Activated T-cell treated with anti-CD3 and anti-CD28 coated beads for 4 hours (primary cell): ENCODE data around the gene RSRC1.
"Not testable (repeated sequence)": the region's sequence is repeated elsewhere in the genome, so short reads cannot be mapped to it uniquely, and the experiment has no call there.

Source experiments
- DNase-seq: peaks from one replicate; pipeline ENCODE4 v3.0.0-alpha.2; 2020

Gene RSRC1

DNA sequence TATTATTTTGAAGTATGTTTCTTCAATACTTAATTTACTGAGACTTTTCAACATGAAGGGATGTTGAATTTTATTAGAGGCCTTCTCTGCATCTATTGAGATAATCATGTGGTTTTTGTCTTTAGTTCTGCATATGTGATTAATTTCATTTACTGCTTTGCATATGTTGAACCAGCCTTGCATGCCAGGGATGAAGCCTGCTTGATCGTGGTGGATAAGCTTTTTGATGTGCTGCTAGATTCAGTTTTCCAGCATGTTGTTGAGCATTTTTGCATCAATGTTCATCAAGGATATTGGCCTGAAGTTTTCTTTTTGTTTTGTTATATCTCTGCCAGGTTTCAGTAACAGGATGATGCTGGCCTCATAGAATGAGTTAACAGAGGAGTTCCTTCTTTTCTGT lies 134.4 kb downstream of the RSRC1 start:
- no peak for DNase-seq

DNA sequence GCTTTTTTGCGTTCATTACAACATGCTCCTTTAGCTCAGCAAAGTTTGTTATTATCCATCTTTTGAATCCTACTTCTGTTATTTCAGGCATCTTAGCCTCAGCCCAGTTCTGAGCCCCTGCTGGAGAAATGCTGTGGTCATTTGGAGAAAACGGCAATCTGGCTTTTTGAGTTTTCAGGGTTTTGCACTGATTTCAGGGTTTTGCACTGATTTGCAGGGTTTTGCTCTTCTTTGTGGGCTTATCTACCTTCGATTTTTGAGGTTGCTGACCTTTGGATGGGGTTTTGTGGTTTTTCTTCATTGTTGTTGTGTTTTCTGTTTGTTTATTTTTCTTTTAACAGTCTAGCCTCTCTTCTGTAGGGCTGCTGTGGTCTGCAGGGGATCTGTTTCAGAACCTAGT lies 137.4 kb downstream of the RSRC1 start:
- DNase-seq: no peak

DNA sequence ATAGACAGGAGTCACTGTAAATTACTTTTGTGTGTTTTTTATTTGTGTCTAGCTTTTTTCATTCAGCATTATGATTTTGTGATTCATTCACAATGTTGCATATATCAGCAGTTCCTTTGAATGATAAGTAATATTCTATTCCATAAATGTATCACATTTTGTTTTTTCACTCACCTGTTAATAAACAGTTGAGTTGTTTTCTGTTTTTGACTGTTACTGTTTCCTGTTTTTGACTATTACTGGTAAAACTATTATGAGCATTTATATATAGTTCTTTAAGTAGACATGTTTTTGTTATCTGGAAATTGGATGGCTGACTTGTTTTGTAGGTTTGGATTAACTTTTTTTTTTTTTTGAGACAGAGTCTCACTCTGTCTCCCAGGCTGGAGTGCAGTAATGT lies 138.4 kb downstream of the RSRC1 start:
- DNase-seq: no peak

DNA sequence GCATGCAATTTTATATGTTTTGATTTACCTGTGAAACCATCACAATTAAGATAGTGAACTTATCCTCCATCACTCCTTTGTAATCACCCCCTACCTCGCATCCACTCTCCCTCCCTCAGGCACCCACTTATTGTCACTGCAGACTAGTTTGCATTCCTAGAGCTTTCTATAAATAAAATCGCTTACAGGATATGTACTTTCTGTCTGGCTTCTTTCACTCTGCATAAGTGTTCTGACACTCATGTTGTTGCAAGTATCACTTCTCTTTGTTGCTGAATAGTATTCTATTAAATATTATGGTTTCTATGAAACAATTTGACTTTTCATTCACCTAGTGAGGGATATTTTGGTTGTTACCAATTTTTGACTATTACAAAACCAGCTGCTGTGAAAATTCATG lies 139.3 kb downstream of the RSRC1 start:
- no peak for DNase-seq

DNA sequence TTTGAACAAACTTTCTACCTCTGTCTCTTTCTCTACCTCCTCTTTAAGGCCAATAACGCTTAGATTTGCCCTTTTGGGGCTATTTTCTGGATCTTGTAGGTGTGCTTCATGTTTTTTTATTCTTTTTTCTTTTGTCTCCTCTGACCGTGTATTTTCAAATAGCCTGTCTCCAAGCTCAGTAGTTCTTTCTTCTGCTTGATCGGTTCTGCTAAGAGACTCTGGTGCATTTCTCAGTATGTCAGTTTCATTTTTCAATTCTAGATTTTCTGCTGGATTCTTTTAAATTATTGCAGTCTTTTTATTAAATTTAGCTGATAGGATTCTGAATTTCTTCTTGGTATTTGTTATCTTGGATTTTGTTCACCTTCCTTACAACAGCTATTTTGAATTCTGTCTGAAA lies 148.7 kb downstream of the RSRC1 start:
- DNase-seq: no peak

DNA sequence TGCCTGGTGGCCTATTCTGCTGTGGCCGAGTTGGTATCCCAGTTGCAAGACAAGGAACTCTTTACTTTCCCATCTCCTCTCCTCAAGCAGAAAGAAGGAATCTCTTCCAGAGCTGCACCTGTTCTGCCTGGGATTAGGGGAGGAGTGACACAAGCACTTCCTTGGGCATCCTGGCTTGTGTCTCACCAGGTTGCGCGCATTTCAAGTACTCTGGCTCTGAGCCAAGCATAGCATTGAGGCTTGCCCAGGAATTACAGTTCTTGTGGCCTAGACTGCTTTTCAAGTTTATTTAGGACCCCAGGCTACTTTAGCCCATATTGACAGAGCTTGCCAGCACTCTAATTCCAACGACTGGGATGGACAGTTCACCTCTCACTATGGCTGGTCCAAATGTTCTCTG lies 150.5 kb downstream of the RSRC1 start:
- no peak for DNase-seq

DNA sequence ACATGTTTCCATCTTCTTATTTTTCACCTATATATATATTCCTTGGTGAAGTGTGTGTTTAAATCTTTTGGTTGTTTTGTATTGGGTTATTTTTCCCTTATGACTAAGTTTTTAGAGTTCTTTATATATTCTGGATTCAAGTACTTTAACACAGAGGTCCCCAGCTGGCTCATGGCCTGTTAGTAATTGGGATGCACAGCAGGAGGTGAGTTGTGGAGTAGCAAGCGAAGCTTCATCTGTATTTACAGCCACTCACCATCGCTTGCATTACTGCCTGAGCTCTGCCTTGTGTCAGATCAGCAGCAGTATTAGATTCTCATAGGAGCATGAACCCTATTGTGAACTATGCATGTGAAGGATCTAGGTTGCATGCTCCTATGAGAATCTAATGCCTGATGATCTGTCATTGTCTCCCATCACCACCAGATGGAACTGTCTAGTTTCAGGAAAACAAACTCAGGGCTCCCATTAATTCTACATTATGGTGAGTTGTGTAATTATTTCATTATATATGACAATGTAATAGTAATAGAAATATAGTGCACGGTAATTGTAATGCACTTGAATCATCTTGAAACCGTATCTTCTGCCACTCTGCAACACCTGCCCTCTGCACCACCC lies 151.6 kb downstream of the RSRC1 start:
- DNase-seq: no peak

DNA sequence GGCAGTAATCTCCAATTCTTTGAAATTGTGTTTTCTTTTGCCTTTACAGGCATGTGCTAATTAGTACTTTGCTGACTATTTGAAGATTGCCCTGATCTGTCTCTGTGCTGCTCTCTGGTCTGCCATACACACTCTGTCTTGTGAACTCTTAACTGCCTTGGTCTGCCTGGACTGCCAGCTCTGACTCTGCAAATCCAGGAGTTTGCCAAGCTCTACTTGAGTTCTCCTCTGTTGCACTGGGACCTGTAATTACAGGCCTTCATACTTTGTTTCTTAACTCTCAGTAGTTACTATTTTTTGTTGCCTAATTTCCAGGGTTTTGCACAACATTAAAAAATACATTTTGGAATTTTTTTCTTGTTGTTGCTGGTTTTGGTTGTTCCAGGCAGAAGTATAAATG lies 155.0 kb downstream of the RSRC1 start:
- DNase-seq: no peak

DNA sequence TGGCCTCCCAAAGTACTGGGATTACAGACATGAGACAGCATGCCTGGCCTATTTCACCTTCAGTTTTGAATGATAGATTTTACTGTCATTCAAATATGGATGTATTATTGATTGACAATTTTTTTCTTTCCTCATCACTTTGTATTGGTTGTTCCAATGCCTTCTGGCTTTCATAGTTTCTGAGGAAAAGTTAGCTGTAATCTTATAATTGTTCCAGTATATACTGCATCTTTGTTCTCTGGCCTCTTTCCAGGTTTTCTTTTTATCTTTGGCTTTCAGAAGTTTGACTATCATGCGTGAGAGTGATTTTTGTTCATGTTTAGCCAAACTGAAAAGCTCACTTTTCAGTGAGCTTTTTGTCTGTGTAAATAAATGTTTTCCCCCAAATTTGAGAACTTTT lies 157.1 kb downstream of the RSRC1 start:
- DNase-seq: no peak

DNA sequence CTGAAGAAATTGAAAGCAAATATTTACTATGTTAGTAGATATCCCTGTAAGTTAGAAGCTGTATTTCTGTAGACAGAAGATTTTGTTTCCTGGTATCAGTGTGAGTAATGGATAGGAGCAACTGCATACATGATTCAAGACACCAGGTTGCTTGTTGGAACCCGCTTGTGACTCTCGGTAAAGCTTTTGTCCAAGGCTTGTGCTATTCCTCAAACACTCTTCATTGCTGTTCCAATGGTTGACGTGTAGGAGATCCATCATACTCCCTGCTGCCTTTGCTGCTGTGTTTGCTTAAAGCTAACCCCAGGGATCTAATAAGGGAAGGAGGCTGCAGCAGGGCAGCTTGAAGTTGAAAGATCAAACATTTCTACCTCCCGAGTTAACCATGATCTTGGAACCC lies 160.1 kb downstream of the RSRC1 start:
- no peak for DNase-seq

DNA sequence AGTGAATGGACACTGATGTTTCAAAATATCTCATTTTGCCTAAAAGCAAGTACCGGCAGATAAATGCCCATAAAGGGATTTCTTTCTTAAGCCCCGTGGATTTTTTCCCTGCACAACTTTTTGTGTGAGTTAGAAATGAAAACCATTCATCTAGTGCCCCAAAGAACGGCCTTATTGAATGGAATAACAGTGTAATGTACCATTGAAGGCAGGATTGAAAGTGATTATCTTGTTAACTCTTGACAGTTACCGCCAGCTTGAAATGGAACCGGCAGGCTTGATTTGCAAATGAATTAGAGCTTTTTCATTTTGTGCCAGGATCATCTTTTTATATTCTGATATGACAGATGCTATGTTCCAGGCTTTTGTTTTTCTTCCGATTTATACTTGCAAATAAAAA lies 162.2 kb downstream of the RSRC1 start:
- no peak for DNase-seq

DNA sequence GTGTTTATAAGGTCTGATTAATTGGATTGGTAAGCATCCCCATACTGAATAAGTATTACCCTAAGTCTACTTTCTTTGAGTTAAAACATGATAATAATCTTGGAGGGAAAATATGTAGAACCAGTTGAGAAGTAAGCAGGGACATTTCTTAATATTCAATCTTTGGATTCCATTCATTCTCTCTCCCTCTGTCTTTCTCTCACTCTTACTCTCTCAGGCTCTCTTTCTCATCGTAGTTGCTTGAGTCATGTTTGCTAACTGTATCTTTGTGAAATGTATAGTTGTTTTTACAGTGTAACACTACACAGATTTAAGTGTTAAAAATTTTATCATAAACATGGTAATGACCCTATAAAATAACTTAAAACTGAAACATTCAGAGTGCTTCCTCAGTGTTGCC lies 163.8 kb downstream of the RSRC1 start:
- DNase-seq: no peak

DNA sequence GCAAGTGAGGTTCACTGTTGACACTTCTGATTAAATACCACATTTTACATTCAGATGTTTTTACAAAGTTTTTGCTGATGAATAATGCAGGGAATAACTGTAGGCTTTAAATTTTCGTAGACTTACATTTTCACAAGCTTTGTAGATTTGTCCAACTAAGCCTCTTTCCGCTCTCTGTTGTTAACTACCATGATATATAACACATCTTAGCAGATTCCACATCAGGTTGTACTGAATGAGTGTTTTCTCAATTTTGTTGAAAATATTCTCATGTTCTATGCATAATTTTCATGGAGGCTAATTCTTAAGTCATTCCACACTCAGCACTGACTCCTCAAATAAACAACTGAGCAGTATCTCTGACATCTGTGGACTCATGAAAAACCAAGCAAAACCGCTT lies 168.3 kb downstream of the RSRC1 start:
- DNase-seq: no peak

DNA sequence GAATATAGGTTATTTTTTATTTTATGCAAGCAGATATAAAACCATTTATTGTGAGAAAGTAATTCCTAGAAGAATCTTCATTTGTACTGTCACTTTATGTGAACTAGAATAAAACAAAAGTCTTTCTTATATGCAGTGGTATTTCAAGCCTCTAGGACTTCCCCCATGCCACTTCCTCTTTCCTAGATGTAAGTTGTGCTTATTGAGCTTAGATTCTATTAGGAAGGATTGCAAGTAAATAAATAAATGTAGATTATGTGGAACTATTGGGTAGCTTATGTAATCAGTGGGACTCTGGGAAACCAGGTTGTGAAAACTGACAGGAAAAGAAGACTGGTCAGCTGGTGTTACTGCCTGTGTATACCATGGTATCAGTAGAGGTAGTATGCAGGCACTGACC lies 169.7 kb downstream of the RSRC1 start:
- DNase-seq: no peak

DNA sequence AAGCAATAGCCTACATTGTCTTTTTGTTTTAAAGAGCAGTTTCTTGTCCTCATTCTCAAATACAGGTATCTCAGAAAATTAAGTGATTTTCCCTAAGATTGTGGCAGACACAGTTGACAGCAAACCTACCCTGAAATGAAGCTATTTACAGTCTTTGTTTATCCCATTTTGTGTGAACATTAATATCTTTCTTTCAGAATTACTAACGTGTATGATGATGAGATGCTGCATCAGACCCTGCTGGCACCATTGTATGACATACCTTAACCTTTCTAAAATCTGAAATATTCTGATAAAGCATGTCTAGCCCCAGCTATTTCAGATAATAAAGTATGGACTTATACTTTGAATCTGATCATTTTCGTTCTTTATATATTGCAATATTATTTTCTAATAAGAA lies 185.9 kb downstream of the RSRC1 start:
- DNase-seq: no peak

DNA sequence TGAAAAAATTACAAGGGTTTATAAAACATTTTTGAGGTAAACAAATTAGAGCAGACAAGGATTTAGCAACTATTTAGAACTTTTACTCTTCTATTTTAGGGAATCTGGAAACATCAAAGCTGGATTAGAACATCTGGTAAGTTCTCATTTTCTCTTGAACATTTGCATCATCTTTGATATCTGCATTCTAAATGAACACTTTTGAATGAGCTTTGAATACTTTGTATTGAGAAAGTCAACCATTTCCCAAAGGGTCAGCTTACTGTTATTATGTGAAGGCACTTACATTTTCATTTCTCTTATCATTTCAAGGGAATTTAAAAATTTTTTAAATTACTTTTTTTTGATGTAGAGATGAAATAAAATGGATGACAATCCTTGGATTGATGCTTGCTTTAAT lies 188.1 kb downstream of the RSRC1 start:
- no peak for DNase-seq

DNA sequence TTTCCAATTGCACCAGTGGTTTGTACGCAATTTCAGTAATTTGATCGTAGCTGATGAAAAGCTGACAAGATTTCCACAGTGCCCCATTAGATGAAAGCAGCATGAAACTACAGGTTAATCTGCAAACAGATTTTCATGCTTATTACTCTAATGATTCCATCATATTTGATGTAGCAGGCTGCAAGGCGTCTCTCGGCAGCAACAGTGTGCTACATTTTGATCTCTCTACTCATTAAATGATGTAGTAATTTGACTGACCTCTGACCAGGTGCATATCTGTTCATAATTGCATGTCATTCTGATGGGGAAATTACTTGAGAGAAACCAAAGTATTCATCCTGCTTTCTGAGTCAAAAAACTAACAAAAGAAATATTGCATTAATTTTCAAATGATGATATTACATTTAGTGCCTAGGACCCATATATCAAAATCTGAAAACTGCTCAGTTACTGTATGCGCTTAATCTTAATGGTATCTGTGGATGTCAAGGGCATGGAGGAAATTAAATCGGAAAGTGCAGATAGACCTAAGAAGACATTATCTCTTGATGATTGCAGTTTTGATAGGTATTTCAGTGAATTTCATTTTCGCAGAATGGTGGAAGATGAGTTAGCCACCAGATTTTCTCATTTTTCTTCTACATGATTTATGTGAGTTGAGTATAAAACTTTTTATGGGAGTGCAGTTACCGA lies 198.5 kb downstream of the RSRC1 start:
- DNase-seq: no peak

DNA sequence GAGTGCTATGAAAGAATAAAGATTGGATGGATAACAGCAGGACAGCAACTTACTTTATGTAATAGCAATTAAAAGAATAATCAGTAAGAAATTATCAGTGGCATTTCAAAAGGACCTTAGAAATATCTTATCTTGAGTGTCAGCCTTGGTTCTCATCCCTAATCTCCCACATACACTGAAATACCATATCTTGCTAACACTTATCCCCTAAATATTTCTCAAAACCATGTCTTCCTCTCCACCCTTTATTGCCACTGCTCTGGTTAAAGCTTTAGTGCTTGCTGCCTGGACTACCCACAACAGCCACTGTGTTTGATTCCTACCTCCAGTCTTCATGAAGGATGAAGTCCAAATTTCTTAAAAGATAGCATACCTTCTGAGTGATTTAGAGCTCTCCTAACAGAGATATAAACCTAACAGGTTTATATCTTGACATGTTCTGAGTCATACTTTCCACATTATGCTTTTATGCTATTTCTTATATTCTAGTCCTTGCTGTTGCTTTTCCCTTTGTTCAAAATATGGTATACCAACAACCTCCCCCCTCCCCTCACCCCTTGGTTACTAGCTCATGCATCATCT lies 202.8 kb downstream of the RSRC1 start:
- DNase-seq: no peak

DNA sequence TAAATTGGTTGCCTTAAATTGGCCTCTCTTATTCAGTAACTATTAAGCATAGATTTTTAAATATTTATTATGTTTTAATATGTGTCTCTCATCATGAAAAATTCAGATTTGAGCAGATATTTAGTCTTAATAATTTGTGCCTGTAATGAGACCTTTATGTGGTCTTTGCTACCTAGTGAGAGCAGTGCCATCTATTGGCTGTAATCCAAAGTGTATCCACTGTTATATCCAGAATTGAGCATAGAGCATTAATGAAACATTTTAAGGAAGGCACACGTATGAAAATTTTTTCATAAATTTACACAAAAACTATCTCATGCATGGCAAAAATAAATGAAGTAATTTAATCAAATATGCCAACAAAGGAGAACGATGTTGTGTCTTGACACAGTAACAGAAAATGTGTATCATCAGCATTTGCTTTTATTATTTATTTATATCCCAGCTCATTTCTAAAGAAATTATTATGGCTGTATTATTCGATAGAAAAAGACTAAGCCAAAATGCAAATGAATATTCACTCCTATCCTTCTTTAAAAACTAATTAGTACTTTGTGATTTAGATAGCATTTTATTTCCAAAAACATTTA lies 203.5 kb downstream of the RSRC1 start:
- DNase-seq: no peak

DNA sequence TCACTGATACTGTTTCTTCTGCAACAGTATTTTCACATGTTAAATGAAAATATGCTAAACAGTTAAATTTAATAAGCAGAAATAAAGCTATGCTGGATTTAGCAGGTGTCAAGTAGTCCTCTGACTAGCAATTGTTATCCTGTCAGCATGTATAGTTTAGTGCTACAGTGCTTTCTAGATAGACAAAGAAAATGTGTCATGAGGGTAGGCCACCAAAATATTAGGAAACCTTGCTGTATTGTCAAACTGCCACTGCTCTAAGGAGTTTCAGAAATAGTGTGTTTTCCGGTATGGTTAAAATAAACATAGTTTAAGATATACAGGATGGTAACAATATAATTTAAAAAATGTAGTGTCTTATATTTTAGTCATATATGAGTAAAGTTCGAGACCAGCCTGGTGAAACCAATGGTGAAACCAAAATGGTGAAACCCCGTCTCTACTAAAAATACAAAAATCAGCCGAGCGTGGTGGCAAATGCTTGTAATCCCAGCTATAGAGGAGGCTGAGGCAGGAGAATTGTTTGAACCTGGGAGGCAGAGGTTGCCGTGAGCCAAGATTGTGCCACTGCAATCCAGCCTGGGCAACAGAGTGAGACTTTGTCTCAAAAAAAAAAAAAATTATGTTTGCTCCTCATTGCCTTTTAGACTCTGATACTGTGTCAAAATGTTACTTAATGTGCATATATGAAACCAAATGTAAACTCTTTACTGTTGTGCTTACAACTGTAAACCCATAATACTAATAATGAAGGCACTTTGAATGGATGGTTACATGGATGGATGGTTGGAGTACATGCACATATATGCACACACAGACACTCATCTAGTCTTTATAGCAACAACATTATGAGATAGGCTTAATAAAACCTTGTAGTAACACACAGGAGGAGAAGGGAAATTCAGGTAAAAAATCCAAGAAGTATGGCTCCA lies 204.8 kb downstream of the RSRC1 start:
- DNase-seq: no peak

DNA sequence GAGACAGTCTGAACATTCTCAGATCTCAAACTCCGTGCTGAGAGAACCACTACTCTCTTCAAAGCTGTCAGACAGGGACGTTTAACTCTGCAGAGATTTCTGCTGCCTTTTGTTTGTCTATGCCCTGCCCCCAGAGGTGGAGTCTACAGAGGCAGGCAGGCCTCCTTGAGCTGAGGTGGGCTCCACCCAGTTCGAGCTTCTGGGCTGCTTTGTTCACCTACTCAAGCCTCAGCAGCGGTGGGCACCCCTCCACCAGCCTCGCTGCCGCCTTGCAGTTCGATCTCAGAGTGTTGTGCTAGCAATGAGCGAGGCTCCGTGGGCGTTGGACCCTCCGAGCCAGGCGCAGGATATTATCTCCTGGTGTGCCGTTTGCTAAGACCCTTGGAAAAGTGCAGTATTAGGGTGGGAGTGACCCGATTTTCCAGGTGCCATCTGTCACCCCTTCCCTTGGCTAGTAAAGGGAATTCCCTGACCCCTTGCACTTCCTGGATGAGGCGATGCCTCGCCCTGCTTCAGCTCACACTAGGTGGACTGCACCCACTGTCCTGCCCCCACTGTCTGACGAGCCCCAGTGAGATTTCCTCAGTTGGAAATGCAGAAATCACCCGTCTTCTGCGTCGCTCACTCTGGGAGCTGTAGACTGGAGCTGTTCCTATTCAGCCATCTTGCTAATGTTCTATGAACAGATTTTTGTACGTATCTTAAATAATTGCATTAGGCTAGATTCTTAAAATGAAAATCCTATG lies 220.0 kb downstream of the RSRC1 start:
- DNase-seq: not testable (repeated sequence)

DNA sequence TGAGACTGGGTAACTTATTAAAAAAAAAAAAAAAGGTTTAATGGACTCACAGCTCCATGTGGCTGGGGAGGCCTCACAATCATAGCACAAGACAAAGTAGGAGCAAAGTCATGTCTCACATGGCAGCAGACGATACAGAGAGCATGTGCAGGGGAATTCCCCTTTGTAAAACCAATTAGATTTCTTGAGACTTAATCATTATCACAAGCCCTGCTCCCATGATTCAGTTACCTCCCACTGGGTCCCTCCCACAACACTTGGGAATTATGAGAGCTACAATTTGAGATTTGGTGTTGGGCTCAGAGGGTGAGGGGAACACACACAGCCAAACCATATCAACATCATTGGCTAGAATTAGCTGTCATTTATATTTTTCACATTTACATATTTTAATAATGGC lies 221.0 kb downstream of the RSRC1 start:
- no peak for DNase-seq

DNA sequence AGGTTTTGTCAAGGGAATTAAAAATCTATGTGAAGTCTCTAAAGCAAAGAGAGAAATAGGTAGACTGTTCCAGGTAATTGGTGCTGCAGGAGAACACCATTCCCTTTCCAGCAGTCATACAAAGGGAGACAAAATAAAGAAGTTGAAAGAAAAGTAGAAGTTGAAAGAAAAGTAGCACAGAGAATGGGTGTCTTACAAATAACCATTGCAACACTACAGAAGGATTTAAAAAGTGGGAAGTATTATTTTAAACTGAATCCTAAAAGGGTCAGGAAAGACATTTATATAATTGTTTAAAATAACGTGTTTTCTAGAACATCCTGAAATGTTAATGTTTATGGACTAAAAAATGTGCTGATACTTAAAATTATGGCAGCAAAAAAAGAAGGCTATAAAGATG lies 223.8 kb downstream of the RSRC1 start:
- DNase-seq: no peak
